Subcutaneous abdominal adipose tissue (tissue), 5 donors: ENCODE data around the gene PSEN2.
"Not testable (repeated sequence)": the region's sequence is repeated elsewhere in the genome, so short reads cannot be mapped to it uniquely, and the experiment has no call there.

Source experiments
- H3K27ac ChIP-seq: one replicate; pipeline ENCODE4 v1.7.0; 2013; ENCODE audit warnings: low read depth, mild to moderate bottlenecking, inconsistent platforms, low read length, moderate library complexity
- H3K27me3 ChIP-seq, 5 donors: one replicate each; pipeline ENCODE4 v1.7.0; 2013; ENCODE audit warnings: low read length in 5 of 5, inconsistent platforms in 1 of 5; ENCODE audit not compliant: control insufficient read depth in 5 of 5, insufficient read depth in 4 of 5
- H3K36me3 ChIP-seq, 5 donors: one replicate each; pipeline ENCODE4 v1.7.0; 2013; ENCODE audit warnings: low read length in 5 of 5; ENCODE audit not compliant: control insufficient read depth in 5 of 5, insufficient read depth in 5 of 5
- H3K4me1 ChIP-seq, 5 donors: one replicate each; pipeline ENCODE4 v1.7.0; 2013; ENCODE audit warnings: low read length in 5 of 5, mild to moderate bottlenecking in 3 of 5, moderate library complexity in 1 of 5; ENCODE audit not compliant: control insufficient read depth in 5 of 5, insufficient read depth in 5 of 5
- H3K4me3 ChIP-seq, 5 donors: one replicate each; pipeline ENCODE4 v1.7.0; 2013; ENCODE audit warnings: low read length in 5 of 5, low read depth in 1 of 5
- H3K9ac ChIP-seq, 5 donors: one replicate each; pipeline ENCODE4 v1.7.0; 2013; ENCODE audit warnings: low read length in 5 of 5, mild to moderate bottlenecking in 4 of 5, moderate library complexity in 3 of 5
- H3K9me3 ChIP-seq, 5 donors: one replicate each; pipeline ENCODE4 v1.7.0; 2013; ENCODE audit warnings: low read length in 5 of 5; ENCODE audit not compliant: control insufficient read depth in 5 of 5
- donor health status: healthy.
- donor health status: healthy.
- donor health status: healthy.
- donor health status: healthy.
- donor health status: healthy.

Gene PSEN2

GRCh38 chr1:226829105-226829504 is 41.3 kb upstream of the PSEN2 start:
- H3K27me3 ChIP-seq: no peaks in the 10 kb centered on the region
- H3K4me3 ChIP-seq: no peak overlapping the region
- peaks cover 2 to 22% (median 16%) of the 10 kb centered on the region in 5 donors for H3K4me1 ChIP-seq
- no peaks in the 10 kb centered on the region for H3K36me3 ChIP-seq
- no peak overlapping the region for H3K27ac ChIP-seq
- H3K9ac ChIP-seq: no peak overlapping the region
- no peaks in the 10 kb centered on the region for H3K9me3 ChIP-seq

GRCh38 chr1:226831953-226832352 is 38.5 kb upstream of the PSEN2 start:
- no peaks in the 10 kb centered on the region for H3K27me3 ChIP-seq

GRCh38 chr1:226832613-226833012 is 37.8 kb upstream of the PSEN2 start:
- no peak overlapping the region for H3K27ac ChIP-seq
- no peaks in the 10 kb centered on the region for H3K27me3 ChIP-seq
- H3K4me1 ChIP-seq: peaks cover 0 to 7% (median 7%) of the 10 kb centered on the region in 5 donors
- H3K9me3 ChIP-seq: no peaks in the 10 kb centered on the region
- H3K4me3 ChIP-seq: no peak overlapping the region
- H3K36me3 ChIP-seq: no peaks in the 10 kb centered on the region
- no peak overlapping the region for H3K9ac ChIP-seq

More at GRCh38 chr1:226831953-226832352, 38.5 kb upstream of the PSEN2 start:
- H3K9ac ChIP-seq: no peak overlapping the region
- H3K9me3 ChIP-seq: no peaks in the 10 kb centered on the region
- no peak overlapping the region for H3K27ac ChIP-seq
- no peaks in the 10 kb centered on the region for H3K36me3 ChIP-seq
- H3K4me3 ChIP-seq: no peak overlapping the region
- H3K4me1 ChIP-seq: peaks cover 0 to 14% (median 13%) of the 10 kb centered on the region in 5 donors

- H3K27ac ChIP-seq, H3K4me3 ChIP-seq, H3K9ac ChIP-seq: not testable (repeated sequence)
Measured at GRCh38 chr1:226834179-226834578, 36.2 kb upstream of the PSEN2 start.

GRCh38 chr1:226835396-226835795 is 35.0 kb upstream of the PSEN2 start:
- H3K4me3 ChIP-seq, H3K9ac ChIP-seq, H3K27me3 ChIP-seq, H3K9me3 ChIP-seq, H3K27ac ChIP-seq, H3K4me1 ChIP-seq, H3K36me3 ChIP-seq: not testable (repeated sequence)

More at GRCh38 chr1:226834179-226834578, 36.2 kb upstream of the PSEN2 start:
- not testable (repeated sequence) for H3K4me1 ChIP-seq, H3K27me3 ChIP-seq, H3K36me3 ChIP-seq, H3K9me3 ChIP-seq

- not testable (repeated sequence) for H3K27ac ChIP-seq, H3K4me3 ChIP-seq, H3K9me3 ChIP-seq, H3K4me1 ChIP-seq, H3K27me3 ChIP-seq, H3K9ac ChIP-seq, H3K36me3 ChIP-seq
Measured at GRCh38 chr1:226837966-226838365, 32.5 kb upstream of the PSEN2 start.

- H3K4me3 ChIP-seq: no peak overlapping the region
- peaks cover 0 to 2% (median 0%) of the 10 kb centered on the region in 5 donors for H3K27me3 ChIP-seq
- H3K9me3 ChIP-seq: no peaks in the 10 kb centered on the region
- no peaks in the 10 kb centered on the region for H3K36me3 ChIP-seq
- H3K9ac ChIP-seq: no peak overlapping the region
- no peaks in the 10 kb centered on the region for H3K4me1 ChIP-seq
- no peak overlapping the region for H3K27ac ChIP-seq
Measured at GRCh38 chr1:226838456-226838855, 32.0 kb upstream of the PSEN2 start.

GRCh38 chr1:226845624-226846023 is 24.8 kb upstream of the PSEN2 start:
- no peaks in the 10 kb centered on the region for H3K27me3 ChIP-seq
- H3K9ac ChIP-seq: no peak overlapping the region
- no peak overlapping the region for H3K27ac ChIP-seq
- no peaks in the 10 kb centered on the region for H3K4me1 ChIP-seq
- H3K4me3 ChIP-seq: no peak overlapping the region
- peaks cover 0 to 2% (median 0%) of the 10 kb centered on the region in 5 donors for H3K9me3 ChIP-seq
- H3K36me3 ChIP-seq: no peaks in the 10 kb centered on the region

- H3K9me3 ChIP-seq: peaks cover 0 to 2% (median 0%) of the 10 kb centered on the region in 5 donors
- no peak overlapping the region for H3K27ac ChIP-seq
- H3K36me3 ChIP-seq: no peaks in the 10 kb centered on the region
- H3K4me1 ChIP-seq: no peaks in the 10 kb centered on the region
- H3K4me3 ChIP-seq: no peak overlapping the region
- H3K27me3 ChIP-seq: no peaks in the 10 kb centered on the region
- no peak overlapping the region for H3K9ac ChIP-seq
Measured at GRCh38 chr1:226846786-226847185, 23.6 kb upstream of the PSEN2 start.

GRCh38 chr1:226854548-226854947 is 15.9 kb upstream of the PSEN2 start:
- not testable (repeated sequence) for H3K4me1 ChIP-seq, H3K4me3 ChIP-seq, H3K9me3 ChIP-seq, H3K9ac ChIP-seq, H3K36me3 ChIP-seq, H3K27ac ChIP-seq, H3K27me3 ChIP-seq

GRCh38 chr1:226862890-226863289 is 7.5 kb upstream of the PSEN2 start:
- no peak overlapping the region for H3K4me3 ChIP-seq
- no peak overlapping the region for H3K9ac ChIP-seq
- no peak overlapping the region for H3K27ac ChIP-seq
- H3K36me3 ChIP-seq: no peaks in the 10 kb centered on the region
- H3K4me1 ChIP-seq: no peaks in the 10 kb centered on the region
- no peaks in the 10 kb centered on the region for H3K27me3 ChIP-seq
- H3K9me3 ChIP-seq: peaks cover 0 to 2% (median 0%) of the 10 kb centered on the region in 5 donors
